HL-60 (cell line): ENCODE measurements around the gene LAMC3.

Experiments used
- DNase-seq, 2 experiments: peaks; one replicate each; pipeline ENCODE4 v3.0.0-alpha.2; 2010 to 2020; ENCODE audit warnings: low read depth in 1 of 2, low spot score in 1 of 2
- H3K27ac ChIP-seq: fragments of 250-450 bp; sonication (Bioruptor Pico); replicated peaks from 2 replicates; pipeline ENCODE4 v1.5.1; 2020; ENCODE audit warnings: mild to moderate bottlenecking, moderate library complexity
- H3K27me3 ChIP-seq: fragments of 250-450 bp; sonication (Bioruptor Pico); 2 replicates; pipeline ENCODE4 v1.5.1; 2021; ENCODE audit warnings: mild to moderate bottlenecking, moderate library complexity; ENCODE audit not compliant: insufficient read depth, poor library complexity, severe bottlenecking
- H3K4me3 ChIP-seq: replicated peaks from 2 replicates; pipeline ENCODE4 v1.5.1; 2011; ENCODE audit warnings: mild to moderate bottlenecking, control low read depth, low read length; ENCODE audit not compliant: insufficient read depth
- CTCF ChIP-seq: IDR thresholded peaks from one replicate; pipeline ENCODE4 v1.5.1; 2011; ENCODE audit warnings: low read length, control low read depth, inconsistent platforms; ENCODE audit not compliant: insufficient read depth
- GABPA ChIP-seq: IDR thresholded peaks from 2 replicates; pipeline ENCODE4 v1.6.1; 2012; ENCODE audit warnings: low read depth
- POLR2AphosphoS5 ChIP-seq: IDR thresholded peaks from 2 replicates; pipeline ENCODE4 v1.6.1; 2012; ENCODE audit warnings: low read depth
- REST ChIP-seq: IDR thresholded peaks from 2 replicates; pipeline ENCODE4 v1.6.1; 2012; ENCODE audit warnings: low read depth; ENCODE audit not compliant: insufficient replicate concordance
- SPI1 ChIP-seq: IDR thresholded peaks from 2 replicates; pipeline ENCODE4 v1.6.1; 2012; ENCODE audit warnings: low read depth, mild to moderate bottlenecking, borderline replicate concordance

Gene LAMC3

GRCh38 chr9:130975932-130976841, 32.8 kb upstream of the LAMC3 start:
- peaks cover 3% of the 10 kb centered on the region for H3K27me3 ChIP-seq
- no peak overlapping the region for H3K4me3 ChIP-seq
- H3K27ac ChIP-seq, result no peak overlapping the region
- TF ChIP-seq POLR2AphosphoS5, result no peak
- no peak for TF ChIP-seq GABPA
- no peak for TF ChIP-seq CTCF
- no peak for TF ChIP-seq SPI1
- no peak for TF ChIP-seq REST
- no peak for DNase-seq

- no peak for TF ChIP-seq POLR2AphosphoS5
- TF ChIP-seq GABPA, result no peak
- TF ChIP-seq REST, result no peak
- no peak for TF ChIP-seq CTCF
- TF ChIP-seq SPI1, result no peak
- H3K27me3 ChIP-seq, result no peaks in the 10 kb centered on the region
- no peak for DNase-seq
- H3K4me3 ChIP-seq, result no peak overlapping the region
- H3K27ac ChIP-seq, result no peak overlapping the region
Observed at GRCh38 chr9:130977811-130978221, 31.2 kb upstream of the LAMC3 start.

- Histone ChIP-seq H3K4me3 (no peak overlapping the region), H3K27me3 (no peaks in the 10 kb centered on the region), H3K27ac (no peak overlapping the region)
- DNase-seq, result no peak
- TF ChIP-seq REST (no peak), SPI1 (no peak), GABPA (no peak), CTCF (no peak), POLR2AphosphoS5 (no peak)
Observed at GRCh38 chr9:130979591-130980385, 29.2 kb upstream of the LAMC3 start.
